Breast epithelium (tissue), 3 donors: Measurements from ENCODE around the gene MOGAT3.

Source experiments
- CTCF ChIP-seq, 3 donors: fragments of 450-650 bp; IDR thresholded peaks; one replicate each; pipeline ENCODE4 v1.5.1; 2016 to 2017; ENCODE audit warnings: antibody characterized with exemption in 3 of 3, mild to moderate bottlenecking in 3 of 3, moderate library complexity in 3 of 3
- POLR2A ChIP-seq: fragments of 450-650 bp; IDR thresholded peaks from one replicate; pipeline ENCODE4 v1.6.1; 2016; ENCODE audit warnings: antibody characterized with exemption, mild to moderate bottlenecking, moderate library complexity

DNA sequence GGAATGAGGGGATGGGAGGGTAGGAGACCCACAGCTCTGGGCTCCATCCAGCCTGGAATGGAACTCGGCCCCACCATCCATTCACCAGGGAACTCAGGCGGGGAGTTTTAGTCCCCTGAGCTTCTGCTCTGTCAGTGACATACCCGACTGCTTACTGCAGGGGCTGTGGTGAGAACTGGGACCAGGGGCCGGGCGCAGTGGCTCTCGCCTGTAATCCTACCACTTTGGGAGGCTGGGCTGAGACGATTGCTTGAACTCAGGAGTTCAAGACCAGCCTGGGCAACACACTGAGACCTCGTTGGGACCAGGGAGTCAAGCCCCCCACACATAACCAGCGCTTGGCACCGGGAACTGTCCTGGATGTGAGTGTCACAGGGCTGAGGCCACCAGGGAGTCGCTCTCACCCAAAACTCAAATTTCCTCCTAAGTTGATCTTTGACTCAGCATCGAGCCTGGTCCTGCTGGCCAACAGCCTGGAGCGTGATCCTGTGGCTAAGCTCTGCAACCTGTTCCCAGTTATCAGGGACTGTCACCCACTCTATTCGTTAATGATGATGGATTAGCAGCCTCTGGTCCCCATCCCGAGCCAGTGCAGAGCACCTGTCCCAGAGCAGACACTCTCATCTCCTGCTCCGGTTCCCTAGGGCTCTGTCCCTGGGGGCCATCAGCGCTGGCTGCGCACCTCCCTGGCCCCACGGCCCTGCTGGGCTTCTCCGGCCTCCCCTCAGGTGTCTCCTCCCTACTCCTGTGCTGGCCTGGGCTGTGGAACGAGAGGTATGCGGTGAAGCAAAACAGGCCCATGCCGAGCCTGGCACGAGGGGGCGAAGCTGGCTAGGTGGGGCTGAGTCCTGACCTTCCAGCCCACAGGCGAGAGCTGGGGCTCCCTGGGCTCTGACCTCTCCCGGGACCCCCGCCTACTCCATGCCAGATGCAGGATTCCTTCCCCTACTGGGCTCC lies 37.7 kb upstream of the MOGAT3 start:
- TF ChIP-seq CTCF (IDR thresholded peaks at IDR 0.05) (no peak), POLR2A (no peak)
